HuH-7 (cell line): Measurements from ENCODE around the gene C16orf89.
"Not testable (repeated sequence)": the region's sequence is repeated elsewhere in the genome, so short reads cannot be mapped to it uniquely, and the experiment has no call there.

Source experiments
- DNase-seq: peaks from one replicate; pipeline ENCODE4 v3.0.0; 2011; ENCODE audit warnings: low spot score

Gene C16orf89

DNA sequence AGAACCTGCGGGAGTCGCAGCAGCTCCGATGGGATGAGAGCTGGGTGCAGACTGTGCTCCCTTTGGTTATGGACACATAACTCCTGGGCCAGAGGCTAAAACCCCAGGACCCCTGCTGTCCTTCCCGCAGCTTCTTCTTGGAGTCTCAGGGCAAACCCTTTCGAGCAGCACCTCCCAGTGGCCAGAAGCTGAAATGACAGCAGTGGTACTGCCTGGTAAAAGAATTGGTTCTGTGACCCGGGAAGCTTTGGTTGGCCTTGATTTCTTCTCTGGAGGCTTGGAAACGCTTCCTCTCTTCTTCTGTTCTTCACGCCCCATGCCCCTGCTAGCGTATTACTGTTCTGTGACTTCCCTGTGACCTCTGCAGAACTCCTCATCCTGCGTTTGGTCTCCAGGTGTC lies 19.0 kb upstream of the C16orf89 start:
- DNase-seq: peak; percentile 44

DNA sequence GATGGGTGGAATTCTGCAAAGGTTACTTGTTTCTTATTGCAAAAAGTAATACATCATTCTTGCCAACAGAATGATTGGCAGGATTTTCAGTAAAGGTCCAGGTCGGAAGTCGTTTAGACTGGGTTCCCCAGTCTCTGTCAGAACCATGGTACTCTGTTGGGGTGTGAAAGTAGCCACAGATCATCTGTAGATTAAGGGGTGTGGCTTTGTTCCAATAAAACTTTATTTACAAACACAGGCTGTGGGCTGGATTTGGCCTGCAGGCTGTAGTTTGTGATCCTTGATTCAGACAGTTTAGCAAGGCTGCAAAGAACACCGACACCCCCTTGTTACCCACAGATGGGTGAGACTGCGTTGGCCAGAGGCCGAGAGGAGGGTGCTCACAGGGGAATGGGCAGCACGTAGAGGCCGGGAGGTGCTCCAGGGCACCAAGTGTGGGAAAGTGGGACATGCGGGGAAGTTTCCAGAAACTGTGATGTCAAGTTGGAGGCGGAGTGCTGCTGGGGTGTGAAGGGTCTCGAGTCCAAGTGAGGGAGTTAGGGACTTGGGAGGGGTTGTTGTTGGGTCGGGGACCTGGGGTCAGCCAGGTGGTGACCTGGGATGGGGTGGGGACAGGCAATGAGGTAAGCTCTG lies 18.5 kb upstream of the C16orf89 start:
- not testable (repeated sequence) for DNase-seq

DNA sequence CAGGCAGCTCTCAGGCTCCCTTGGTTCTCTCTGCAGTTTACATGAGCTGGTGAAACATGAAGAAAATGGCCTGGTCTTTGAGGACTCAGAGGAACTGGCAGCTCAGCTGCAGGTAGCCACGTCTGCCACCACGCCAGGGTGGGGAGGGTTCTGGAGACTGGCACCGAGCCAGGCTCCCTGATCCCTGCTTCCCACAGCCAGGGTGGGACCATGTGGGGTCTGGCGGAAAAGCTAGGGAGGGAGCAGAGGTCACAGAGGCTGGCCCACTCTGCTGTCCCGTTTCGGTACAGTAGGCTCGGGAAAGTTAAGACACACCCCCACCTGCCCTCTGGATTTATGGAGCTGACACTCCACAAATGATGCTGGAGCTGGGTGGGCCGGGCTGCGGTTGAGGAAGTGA lies 17.9 kb upstream of the C16orf89 start:
- DNase-seq: not testable (repeated sequence)

DNA sequence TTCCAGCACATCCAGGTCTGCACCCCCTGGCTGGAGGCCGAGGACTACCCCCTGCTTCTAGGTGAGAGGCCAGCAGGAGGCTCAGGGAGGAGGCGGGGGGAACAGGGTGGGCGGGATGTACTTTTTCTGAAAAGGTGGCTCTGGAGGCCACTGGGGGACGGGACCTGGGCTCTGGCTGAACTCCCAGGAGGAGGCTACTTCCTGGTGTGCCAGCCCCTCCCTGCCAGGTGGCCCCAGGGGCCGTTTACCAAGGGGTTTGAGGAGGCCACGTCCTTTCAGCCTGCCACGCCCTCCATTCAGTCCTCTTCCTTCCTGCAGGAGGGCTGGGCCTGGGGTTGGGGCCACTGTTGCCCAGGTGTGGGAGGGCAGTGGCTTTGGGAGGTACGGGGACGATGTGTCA lies 15.2 kb upstream of the C16orf89 start:
- DNase-seq: not testable (repeated sequence)

DNA sequence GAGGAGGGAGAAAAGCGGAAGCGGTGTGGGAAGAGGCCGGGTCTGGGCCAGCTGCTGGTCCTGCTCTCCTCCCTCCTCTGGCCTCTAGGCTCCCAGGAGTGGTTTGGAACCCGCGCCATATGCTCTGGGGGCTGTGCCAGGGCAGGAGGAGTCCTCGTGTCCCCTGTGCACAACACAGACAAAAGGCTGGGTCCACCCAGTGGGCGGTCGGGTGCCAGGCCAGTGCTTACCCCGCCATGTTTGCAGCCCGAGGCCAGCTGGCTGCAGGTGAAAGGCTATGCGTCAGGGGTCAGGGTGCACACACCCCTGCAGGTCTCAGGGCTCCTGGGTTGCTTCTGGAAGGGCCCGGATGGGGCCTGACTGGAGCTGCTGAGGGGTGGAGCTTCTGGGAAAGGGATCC lies 14.7 kb upstream of the C16orf89 start:
- not testable (repeated sequence) for DNase-seq

DNA sequence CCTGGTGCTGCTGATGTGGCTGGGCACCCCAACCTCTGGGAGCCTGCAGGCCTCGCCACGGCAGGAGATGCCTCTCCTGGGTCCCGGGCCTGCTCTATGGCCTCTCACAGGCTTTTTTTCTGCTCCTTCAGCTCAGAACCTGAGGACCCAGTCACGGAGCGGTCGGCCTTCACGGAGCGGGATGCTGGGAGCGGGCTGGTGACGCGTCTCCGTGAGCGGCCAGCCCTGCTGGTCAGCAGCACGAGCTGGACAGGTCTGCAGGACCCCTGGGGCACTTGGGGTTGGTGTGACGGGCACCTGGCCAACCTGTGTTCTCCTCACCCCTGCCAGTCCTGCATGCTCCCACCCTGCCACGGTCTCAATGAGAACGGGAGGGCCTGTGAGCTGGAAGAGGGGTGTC lies 12.9 kb upstream of the C16orf89 start:
- DNase-seq: no peak

DNA sequence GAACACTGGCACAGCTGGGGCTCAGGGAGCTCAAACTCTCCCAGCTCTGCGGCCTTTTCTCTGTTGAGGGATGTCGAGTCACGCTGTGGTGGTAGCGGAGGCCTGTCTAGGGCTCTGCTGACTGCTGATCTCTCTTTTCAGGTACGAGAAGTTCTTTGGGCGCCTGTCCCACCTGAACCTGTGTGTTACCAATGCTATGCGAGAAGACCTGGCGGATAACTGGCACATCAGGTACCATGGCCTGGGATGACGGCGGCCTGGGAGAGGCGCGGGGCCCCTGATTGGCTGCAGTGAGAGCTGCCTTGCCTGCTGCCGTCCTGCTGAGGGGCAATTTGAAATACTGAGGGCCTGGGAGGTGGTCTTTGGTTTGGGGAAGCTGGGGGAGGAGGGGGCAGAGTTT lies 11.5 kb upstream of the C16orf89 start:
- DNase-seq: no peak

DNA sequence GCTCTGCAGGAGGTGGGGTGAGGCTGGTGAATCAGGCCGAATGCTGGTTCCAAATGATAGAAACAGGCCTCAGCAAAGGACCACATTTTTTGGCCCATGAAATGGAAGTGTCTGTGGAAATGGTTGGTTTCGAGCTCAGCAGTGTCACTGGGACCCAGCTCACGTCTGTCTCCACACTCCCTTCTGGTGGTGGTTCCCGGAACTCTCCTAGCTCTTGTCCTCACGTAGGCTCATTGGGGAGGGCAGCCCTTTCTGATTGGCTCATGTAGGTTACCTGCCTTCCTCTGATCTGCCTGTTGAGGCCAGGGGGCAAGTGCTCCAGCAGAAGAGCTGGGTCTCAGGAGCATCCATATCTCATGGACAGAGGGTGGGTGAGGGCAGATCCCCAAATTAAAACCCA lies 9.9 kb upstream of the C16orf89 start:
- DNase-seq: no peak

DNA sequence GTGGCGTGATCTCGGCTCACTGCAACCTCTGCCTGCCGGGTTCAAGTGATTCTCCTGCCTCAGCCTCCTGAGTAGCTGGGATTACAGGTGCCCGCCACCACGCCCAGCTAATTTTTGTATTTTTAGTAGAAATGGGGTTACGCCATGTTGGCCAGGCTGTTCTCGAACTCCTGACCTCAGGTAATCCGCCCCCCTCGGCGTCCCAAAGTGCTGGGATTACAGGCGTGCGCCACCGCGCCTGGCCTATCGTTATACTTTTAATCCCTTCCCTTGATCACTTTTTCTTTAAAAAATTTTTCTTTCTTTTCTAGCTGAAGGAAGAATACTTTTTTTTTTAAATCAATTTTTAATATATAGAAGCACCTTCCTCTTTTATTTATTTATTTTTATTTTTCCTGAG lies 8.0 kb upstream of the C16orf89 start:
- DNase-seq: not testable (repeated sequence)

DNA sequence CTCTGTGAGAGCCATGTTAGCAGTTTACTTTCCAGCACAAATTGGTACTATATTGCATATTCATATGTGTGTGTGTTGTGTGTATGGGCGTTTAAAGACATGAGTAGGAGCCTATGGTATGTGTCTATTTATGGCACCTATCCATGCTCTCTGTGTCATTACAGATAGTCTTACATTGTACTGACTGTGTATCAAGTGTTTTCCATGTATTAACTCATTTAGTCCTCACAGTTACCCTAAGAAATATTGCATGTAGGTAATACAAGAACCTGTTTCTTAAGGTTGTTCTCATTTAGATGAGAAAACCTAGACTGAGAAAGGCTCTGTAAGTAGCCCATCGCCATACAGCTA lies 7.5 kb upstream of the C16orf89 start:
- no peak for DNase-seq

DNA sequence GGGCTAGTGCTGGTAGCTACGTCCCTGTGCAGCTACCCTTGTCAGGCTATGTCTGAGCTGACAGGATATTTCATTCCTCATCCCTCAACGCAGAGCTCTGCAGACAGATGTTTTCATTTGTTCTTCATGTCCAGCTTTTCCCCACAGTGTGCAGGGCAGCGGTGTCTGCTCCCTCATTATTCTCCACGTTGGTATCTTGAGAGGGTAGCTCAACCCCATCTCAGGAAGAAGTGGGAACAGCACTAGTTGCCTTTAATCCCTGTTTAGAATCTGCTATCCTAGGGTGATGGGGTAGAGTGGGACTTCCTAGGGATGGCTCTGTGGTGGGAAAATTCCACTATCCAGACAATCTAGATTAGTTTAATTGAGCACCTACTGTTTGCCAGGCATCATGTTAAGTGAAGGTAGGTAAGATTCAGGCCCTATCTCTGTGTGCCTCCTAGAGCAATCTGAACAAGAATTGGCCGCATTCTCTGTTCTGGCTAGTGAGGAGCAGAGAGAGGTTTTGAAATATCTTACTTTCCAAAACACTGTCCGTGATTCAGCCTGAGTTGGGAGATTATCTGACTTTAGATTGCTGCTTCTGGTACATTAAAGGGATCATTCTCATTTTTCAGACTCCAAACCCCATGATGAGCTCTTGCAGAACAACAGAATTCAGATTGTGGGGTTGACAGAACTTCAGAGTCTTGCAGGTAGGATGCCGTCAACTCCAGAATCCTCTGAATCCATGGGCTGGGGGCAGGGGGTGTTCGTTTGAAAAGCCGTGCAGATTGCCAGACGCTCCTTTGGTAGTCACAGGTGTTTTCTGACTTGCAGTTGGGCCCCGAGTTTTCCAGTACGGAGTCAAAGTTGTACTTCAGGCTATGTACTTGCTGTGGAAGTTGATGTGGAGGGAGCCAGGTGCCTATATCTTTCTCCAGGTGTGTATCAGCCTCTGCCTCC lies 6.8 kb upstream of the C16orf89 start:
- no peak for DNase-seq

DNA sequence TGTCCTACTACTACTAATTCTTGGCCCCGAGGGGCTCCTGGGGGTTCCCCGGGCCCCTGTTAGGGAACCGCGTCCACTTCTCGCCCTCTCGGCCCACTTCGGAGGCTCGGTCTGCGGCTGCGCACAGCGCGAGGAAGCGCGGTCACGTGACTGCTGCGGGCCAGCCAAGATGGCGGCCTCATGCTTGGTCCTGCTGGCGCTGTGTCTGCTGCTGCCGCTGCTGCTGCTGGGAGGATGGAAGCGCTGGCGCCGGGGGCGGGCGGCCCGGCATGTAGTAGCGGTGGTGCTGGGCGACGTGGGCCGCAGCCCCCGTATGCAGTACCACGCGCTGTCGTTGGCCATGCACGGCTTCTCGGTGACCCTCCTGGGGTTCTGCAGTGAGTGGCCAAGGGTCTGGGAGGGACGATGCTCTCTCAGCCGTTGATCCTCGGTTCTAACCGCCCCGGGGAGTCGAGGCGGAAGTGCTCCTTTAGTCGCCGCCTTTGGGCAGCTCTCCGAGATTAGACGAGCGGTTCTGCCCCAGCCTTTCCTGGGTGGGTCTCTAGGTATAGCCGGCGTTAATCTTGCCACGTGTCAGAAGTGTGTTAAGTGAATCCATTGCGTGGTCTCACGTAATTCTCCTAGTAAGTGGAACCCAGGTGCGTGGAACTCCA lies 6.1 kb upstream of the C16orf89 start, which contains the start of gene ALG1:
Gene ALG1 (plus strand): TSS at position 163 of the 653 bp plus-strand sequence. CDS start 7 bp downstream, at position 170.
- peak; percentile 91 for DNase-seq

DNA sequence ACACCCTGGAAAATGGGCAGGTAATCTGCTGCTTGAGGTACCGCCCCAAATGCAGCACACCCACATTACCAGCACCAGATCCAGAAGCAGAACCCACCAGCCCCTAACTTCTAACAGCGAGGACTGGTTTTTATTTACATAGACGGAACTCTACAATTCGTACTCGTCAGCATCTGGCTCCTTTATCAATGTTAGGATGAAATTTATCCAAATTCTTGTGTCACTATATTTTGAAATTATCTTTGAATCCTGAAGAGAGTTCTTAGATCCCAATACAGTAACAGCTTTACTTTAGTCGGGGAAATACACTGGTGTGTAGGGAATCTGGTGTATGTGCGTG lies 5.6 kb upstream of the C16orf89 start:
- no peak for DNase-seq

DNA sequence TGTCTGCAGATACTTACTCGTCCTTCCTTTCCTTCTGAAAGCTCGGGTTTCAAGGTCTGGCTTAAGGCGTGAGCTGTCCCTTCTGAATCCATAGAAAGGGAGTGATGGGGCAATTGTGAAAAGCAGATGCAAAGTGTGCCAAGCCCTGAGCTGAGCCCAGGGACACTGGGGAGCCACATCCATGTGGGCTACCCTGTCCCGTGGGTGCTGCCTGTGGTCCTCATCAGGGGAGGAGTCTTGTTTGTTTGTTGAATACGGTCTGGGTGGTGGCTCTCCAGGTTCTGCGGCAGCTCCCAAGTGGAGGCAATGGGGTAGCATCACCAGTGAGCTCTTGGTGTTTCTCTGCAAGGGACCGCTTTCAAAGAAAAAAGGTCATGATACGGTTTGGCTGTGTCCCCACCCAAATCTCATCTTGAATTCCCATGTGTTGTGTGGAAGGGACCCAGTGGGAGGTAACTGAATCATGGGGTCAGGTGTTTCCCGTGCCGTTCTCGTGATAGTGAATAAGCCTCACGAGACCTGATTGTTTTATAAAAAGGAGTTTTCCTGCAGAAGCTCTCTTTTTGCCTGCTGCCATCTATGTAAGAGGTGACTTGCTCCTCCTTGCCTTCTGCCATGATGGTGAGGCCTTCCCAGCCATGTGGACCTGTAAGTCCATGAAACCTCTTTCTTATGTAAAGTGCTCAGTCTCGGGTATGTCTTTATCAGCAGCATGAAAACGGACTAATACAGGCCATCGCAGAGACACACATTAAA lies 4.9 kb upstream of the C16orf89 start:
- no peak for DNase-seq

DNA sequence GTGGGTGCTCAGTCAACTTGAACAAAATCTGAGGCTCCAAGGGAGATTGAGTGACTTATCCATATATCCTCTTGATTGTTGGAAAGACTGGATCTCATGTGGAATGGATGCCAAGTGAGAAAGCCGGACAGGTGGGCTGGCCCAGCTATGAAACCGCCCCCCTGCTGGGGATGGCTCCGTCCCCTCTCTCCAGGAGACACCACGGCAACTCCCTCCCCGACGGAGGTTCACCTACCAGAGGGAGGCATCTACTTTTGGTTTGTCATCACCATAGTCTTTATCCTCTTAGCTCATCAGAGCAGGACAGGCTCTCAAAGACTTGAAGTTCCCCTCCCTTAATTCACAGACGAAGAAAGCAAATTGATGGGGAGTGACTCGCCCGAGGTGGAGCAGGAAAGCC lies 4.1 kb upstream of the C16orf89 start:
- no peak for DNase-seq

DNA sequence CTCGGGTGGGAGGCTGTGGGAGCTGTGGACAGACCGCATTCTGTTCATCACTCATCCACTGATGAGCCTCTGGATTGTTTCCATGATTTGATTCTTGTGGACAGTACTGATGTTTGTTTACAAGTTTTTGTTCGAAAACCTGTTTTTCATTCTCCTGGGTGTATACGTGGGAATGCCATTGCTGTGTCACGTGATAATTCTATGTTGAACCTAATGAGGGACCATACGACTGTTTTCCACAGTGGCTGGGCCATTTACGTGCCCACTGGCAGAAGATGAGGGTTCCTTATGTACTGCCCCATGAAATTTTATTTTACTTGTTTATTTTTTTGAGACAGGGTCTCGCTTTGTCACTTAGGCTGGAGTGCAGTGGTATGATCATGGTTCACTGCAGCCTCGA lies 3.3 kb upstream of the C16orf89 start:
- no peak for DNase-seq

DNA sequence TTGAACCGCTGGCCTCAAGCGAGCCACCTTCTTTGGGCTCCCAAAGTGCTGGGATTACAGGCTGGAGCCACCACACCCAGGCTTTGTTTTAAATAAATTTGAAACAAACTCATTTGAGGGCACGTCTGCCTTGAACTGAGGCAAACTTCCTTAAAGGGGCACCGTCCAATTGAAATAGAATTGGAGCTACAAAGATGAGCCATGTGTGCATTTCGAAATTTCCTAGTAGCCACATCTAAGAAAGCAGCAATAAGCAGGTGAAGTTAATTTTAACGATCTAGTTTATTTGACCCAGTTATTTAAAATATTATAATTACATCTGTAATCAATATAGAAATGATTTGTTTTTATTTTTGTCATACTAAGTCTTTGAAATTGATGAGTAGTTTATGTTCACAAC lies 755 bp upstream of the C16orf89 start:
- DNase-seq: no peak

DNA sequence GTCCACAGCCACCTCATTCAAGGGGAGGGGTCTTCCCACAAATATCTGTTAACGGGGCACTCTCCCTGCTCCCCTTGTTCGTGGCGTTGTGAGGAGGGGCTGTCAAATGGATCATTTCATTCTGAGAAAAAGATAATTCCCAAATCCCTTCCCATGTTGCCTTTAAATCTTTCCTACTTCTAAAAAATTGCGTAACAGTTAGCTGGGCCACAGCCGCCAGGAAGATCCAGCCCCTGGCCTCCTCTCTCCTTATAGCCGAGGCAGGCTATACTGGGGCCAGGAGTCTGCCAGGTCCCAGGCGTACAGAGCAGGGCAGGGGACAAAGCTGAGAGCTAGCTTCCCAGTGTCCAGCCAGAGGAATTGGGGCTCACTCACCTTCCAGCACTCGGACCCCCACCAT lies 430 bp downstream of the C16orf89 start:
- DNase-seq: no peak

DNA sequence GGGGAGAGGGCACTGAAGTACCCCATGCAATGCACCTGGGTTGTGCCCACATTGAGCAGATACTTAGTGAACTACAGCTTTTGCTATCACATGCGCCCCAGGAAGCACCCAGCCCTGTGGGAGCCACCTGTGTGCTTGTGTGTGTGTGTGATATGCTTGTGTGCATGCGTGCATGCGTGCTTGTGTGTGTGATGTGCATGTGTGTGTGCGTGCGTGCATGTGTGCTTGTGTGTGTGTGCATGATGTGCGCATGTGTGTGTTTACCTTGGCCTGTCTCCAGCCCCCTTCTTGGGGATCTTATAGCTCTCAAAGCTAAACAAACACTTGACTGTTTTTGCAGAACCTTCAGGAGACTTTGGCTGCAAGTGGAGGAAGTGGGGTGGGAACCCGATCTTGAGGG lies 841 bp downstream of the C16orf89 start:
- DNase-seq: no peak

DNA sequence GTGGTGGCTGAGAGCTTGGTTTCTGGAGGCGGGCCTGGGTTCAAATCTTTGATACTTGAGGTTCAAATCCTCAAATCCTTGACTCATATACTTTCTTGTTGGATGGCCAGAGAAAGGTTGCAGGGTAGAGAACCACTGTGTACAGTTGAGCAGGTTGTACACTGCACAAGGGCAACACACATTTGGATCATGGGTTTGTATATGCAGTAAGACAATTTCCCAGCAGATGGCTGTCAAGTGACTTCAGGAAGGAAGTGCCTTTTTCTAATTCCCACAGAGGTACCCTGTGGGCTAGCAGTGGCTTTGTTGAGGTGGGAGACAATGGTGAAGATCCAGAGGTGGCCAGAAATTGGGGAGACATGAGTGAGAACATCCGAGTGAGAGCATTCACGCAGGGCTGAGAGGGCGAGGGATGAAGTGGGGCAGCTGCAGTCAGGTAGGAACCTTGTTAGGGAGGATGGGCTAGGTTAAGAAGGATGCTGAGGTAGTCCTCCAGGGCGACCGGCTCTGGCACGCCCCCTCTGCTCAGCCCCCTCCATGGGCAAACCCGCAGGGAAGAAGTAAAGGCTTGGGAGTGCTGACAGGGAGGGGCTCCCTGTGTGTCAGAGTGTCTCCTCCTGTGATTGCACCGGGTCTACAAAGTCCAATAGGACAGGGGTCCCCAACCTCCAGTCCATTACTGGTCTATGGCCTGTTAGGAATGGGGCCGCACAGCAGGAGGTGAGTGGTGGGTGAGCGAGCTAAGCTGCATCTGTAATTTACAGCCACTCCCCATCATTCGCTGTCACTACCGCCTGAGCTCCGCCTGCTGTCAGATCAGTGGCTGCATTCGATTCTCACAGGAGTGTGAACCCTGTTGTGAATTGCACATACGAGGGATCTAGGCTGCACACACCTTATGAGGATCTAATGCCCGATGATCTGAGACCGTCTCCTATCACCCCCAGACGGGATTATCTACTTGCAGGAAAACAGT lies 2.7 kb downstream of the C16orf89 start:
- DNase-seq: no peak

DNA sequence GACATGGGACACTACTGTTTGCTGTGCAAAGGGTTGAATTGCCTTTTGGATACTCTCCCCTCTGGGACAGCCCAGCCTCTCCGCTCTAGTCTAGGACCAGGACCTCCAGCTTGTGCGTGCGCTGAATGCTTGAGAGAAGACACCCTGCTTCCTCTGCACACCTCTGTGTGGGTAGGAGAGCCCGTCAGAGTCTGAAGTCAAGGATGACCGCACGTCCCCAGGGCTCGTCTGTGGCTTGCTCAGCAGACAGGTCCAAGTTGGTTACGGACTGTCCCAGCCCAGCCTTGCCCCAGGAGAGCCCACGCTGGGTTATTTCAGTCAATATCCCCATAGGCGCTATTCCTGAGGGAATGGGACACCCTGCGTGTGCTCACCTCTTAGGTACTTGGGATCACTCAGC lies 3.7 kb downstream of the C16orf89 start:
- no peak for DNase-seq
